Measurements from ENCODE around the gene BMPR2.

DNA sequence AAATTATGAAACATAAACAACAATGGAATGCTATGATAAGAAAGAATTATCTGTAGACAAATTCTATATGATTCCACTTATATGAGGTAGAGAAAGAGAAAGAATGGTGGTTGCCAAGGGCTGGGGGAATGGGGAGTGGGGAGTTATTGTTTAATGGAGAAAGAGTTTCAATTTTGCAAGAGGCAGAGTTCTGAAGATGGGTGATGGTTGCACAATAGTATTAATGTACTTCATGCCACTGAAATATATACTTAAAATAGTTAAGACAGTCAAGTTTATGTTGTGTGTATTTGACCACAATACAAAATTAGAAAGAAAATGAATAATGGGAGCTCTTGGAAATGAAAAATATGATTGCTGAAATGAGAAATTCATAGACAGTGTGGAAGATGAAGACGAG is 236.0 kb downstream of the BMPR2 start:
- TF ChIP-seq, protein P1, sequence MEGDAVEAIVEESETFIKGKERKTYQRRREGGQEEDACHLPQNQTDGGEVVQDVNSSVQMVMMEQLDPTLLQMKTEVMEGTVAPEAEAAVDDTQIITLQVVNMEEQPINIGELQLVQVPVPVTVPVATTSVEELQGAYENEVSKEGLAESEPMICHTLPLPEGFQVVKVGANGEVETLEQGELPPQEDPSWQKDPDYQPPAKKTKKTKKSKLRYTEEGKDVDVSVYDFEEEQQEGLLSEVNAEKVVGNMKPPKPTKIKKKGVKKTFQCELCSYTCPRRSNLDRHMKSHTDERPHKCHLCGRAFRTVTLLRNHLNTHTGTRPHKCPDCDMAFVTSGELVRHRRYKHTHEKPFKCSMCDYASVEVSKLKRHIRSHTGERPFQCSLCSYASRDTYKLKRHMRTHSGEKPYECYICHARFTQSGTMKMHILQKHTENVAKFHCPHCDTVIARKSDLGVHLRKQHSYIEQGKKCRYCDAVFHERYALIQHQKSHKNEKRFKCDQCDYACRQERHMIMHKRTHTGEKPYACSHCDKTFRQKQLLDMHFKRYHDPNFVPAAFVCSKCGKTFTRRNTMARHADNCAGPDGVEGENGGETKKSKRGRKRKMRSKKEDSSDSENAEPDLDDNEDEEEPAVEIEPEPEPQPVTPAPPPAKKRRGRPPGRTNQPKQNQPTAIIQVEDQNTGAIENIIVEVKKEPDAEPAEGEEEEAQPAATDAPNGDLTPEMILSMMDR (conservative IDR thresholded peaks at IDR 0.05; ENCODE audit: low read depth, low read length): no peak
- TF ChIP-seq POLR2A (IDR thresholded peaks at IDR 0.05; ENCODE audit: low read depth, low read length) (no peak), MAZ (IDR thresholded peaks at IDR 0.05; ENCODE audit: borderline replicate concordance, low read depth, low read length) (no peak), RFX5 (IDR thresholded peaks at IDR 0.05; ENCODE audit: low read depth, low read length) (no peak), MXI1 (IDR thresholded peaks at IDR 0.05; ENCODE audit: borderline replicate concordance, low read depth, low read length) (no peak), RAD21 (IDR thresholded peaks at IDR 0.05; ENCODE audit: low read length) (no peak), MAFK (IDR thresholded peaks at IDR 0.05; ENCODE audit: low read depth, low read length) (no peak), RCOR1 (IDR thresholded peaks at IDR 0.05; ENCODE audit: insufficient replicate concordance, low read length) (no peak), NFE2L2 (IDR thresholded peaks at IDR 0.05; ENCODE audit: low read depth, low read length) (no peak), CHD1 (IDR thresholded peaks at IDR 0.05; ENCODE audit: low read depth, low read length) (no peak), SMC3 (IDR thresholded peaks at IDR 0.05; ENCODE audit: low read depth, low read length) (no peak), CEBPB (IDR thresholded peaks at IDR 0.05; ENCODE audit: low read depth, low read length) (peak; percentile 76)
- TF ChIP-seq, protein P2, sequence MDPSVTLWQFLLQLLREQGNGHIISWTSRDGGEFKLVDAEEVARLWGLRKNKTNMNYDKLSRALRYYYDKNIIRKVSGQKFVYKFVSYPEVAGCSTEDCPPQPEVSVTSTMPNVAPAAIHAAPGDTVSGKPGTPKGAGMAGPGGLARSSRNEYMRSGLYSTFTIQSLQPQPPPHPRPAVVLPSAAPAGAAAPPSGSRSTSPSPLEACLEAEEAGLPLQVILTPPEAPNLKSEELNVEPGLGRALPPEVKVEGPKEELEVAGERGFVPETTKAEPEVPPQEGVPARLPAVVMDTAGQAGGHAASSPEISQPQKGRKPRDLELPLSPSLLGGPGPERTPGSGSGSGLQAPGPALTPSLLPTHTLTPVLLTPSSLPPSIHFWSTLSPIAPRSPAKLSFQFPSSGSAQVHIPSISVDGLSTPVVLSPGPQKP (IDR thresholded peaks at IDR 0.05; ENCODE audit: borderline replicate concordance, low read depth, low read length): no peak
- TF ChIP-seq, protein P3, sequence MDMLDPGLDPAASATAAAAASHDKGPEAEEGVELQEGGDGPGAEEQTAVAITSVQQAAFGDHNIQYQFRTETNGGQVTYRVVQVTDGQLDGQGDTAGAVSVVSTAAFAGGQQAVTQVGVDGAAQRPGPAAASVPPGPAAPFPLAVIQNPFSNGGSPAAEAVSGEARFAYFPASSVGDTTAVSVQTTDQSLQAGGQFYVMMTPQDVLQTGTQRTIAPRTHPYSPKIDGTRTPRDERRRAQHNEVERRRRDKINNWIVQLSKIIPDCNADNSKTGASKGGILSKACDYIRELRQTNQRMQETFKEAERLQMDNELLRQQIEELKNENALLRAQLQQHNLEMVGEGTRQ (IDR thresholded peaks at IDR 0.05; ENCODE audit: low read depth, low read length): no peak
